ENCODE measurements around the gene RANBP1.
A peak's percentile ranks its signal among the peaks of the same experiment; 100 is the strongest.
"Not testable (repeated sequence)": the region's sequence is repeated elsewhere in the genome, so short reads cannot be mapped to it uniquely, and the experiment has no call there.

RANBP1 gene

DNA sequence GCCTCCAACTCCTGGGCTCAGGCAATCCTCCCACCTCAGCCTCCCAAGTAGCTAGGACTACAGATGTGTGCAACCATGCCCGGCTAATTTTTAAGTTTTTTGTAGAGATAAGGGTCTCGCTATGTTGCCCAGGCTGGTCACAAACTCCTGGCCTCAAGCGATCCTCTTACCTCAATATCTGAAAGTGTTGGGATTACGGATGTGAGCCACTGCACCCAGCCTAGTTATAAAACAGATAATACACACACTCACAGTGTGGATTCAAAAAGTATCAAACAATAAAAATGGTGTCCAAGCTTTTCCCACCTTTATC lies 35.3 kb downstream of the RANBP1 start:
- no peak for DNase-seq (ENCODE audit: low read depth)

GRCh38 chr22:20152464-20152890 lies 36.6 kb downstream of the RANBP1 start:
- no peak for DNase-seq (ENCODE audit: low read depth)

GRCh38 chr22:20153945-20154344 lies 38.0 kb downstream of the RANBP1 start:
- DNase-seq (ENCODE audit: low read depth) = peak; percentile 20

GRCh38 chr22:20154602-20155187 lies 38.8 kb downstream of the RANBP1 start:
- DNase-seq (ENCODE audit: low read depth) = no peak

DNA sequence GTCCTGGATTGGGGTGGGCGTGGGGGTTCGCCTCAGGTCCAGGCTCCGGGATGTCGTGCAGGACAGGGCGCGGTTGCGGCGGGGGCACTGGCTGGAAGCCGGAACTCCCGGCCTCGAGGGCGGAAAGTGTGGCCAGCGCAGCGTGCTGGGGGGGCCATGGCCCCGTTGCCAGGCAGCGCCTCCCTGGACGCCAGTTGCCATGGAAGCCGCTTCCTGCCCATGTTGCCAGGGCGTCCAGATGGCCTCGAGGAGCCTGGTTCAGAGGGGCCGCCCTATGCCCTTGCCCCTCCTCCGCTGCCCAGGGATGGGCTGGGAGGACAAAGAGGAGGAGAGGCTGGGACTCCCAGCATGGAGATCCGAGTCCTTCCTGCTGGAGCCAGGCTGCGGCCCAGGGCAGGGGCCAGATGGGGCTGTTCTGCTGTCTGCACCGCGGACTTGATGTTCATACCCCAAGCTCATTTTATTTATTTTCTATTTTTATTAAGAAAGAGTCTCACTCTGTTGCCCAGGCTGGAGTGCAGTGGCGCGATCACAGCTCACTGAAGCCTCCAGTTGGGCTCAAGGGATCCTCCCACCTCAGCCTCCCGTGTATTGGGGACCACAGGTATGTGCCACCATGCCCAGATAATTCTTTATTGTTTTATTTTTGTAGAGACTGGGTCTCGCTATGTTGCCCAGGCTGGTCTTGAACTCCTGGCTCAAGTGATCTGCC lies 39.6 kb downstream of the RANBP1 start:
- DNase-seq (ENCODE audit: low read depth) = peak; percentile 81

GRCh38 chr22:20156042-20156389 lies 40.1 kb downstream of the RANBP1 start:
- DNase-seq (ENCODE audit: low read depth) = no peak

DNA sequence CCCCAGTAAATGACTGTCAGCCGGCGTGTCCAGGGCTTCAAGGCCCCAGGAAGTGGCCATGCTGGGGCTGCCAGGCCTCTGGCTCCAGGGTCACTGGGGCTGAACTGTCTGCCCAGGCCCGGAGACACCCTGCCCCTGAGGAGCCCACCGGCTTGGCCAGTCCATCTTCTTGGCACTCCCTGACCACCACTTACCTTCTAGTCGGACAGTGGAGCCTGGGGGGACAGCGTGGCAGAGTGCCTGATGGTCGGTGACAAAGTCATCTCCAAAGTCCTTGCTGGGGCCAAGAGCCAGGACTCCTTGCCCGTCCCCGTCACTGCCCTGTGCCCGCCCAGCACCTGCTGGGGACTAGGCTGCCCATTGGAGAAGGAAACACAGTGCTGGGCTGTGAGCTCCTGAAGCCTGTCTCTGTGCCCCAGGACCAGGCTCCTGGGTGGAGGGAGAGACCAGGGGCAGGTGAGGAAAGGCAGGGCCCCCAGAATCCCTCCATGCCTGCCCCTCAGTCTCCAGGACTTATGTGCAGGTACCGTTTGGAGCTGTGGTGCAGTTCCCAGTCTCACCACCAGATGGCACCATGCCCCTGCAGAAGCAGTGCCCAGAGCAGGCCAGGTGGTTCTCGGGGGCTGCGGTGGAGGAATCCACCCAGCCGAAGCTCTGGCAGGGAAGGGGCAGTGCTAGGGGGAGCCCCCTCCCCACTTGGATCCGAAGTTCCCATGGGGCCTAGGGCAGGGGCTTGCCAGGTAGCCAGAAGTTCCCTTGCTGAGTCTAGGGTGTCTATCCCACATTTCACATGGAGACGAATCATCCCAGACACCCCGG lies 40.9 kb downstream of the RANBP1 start:
- peak; percentile 59 for DNase-seq (ENCODE audit: low read depth)

DNA sequence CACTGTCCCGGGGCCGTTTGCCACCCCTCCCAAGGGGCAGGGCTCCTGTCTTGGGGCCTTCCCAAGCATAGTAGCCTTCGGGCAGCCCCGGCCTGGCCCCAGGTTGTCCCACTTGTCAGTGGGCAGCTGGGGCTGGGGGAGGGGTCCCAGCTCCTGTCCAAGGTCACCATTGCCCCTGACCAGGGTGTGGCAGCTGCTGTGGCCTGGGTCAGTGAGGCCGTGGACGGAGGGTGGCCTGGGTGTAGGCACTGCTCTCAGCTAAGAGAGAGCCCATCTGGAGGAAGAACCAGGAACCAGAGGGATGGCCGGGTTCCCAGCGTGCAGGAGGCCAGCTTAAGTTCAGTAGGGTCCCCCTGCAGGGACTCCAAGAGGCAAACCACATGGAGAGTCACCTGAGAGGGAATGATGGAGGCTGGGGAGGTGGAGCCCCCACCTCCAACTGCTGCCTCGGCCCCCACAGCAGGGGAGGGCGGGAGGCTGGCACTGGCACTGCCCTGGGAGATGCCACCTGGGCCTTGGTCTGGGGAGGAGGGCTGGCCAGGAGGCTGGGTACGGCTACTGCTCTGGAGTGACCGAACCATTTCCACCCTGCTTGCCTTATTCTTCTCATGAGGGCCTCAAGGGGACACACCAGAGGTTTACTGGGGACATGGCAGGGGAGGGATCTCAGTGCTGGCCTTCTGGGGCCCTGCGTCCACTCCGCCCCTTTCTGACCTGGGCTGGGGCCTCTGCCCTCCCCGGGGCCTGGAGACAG lies 41.7 kb downstream of the RANBP1 start:
- DNase-seq (ENCODE audit: low read depth) = no peak

DNA sequence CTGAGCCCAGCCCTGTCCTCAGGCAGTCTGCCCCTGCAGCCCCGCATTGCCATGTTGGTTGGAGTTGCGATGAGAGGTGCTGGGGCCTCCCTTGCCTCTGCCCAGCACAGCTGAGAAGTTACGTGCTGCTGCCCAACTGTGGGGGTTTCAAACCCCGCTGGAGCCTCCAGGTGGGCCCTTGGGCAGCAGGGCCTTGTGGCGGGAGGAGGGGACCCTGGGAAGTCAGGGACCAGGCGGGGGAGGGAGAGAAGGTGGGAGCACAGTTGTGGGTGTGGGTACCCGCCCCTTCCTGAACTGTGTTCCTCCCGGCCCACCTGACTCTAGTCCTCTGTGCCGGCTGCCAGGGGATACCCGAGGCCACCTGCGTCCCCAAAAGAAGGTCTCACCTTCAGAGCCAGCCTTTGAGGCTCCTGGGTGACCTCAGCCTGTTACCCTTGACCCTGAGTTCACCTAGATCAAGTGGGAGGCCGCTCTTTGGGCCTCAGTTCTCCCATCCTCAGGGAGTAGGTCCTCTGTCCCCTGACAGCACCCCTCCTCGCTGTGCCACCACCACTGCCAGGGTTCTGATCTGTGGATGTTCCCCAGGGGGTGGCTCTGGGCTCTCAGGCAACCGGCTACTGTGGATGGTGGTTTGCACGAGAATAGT lies 42.6 kb downstream of the RANBP1 start:
- DNase-seq (ENCODE audit: low read depth) = no peak

DNA sequence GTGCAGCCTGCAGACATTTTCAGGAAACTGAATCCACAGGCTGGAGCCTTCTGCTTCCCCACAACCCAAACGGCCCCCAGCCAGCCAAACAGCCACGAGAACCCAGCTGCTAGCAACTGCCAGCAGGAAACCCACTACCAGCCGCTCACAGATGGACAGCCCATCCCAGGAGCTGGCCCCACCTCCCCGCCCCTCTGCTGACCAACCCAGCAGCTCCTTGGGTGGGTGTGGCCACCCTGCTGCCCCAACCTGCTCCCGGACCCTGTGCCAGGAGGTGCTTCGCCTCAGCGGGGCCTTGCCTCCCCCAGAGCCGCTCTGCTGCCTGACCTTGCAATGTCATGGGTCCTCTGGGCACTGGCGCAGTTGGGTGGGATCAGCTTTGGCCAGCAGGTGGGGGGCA lies 43.2 kb downstream of the RANBP1 start:
- no peak for DNase-seq (ENCODE audit: low read depth)

DNA sequence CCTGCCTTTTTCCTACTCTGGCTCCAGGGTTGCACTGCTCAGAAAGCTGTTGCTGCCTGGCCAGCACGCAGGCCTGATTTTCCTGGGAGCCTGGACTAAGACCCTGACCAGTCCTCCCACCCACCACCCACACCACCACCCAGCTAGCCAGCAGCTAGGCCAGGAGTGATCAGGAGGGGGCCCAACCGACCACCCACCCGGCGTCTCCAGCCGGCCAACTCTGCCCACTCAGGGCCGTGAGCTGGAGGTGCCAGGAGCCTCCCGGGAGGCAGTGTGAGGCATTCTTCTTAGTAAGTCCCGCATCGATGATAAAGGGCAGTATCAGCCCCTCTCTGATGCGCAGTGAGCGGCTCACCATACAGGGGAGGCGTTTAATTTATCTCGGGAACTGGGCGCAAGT lies 43.6 kb downstream of the RANBP1 start:
- DNase-seq (ENCODE audit: low read depth) = not testable (repeated sequence)

DNA sequence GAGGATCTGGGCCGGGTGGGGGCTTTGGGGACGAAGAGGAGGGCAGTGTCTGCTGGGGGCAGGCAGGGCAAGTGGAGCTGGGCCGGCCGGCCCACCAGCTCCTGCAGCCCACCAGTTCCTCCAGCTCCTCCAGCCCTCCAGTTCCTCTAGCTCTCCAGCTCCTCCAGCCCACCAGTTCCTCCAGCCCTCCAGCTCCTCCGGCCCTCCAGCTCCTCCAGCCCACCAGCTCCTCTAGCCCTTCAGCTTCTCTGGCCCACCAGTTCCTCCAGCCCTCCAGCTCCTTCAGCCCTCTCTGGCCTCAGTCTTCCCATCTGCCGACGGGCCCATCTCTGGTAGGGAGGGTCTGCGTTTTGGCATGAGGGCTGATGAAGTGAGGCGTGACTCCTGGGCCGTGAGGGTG lies 44.1 kb downstream of the RANBP1 start:
- no peak for DNase-seq (ENCODE audit: low read depth)

- DNase-seq (ENCODE audit: low read depth) = no peak
These were observed 49.0 kb downstream of the RANBP1 start for GRCh38 chr22:20164863-20165262.

DNA sequence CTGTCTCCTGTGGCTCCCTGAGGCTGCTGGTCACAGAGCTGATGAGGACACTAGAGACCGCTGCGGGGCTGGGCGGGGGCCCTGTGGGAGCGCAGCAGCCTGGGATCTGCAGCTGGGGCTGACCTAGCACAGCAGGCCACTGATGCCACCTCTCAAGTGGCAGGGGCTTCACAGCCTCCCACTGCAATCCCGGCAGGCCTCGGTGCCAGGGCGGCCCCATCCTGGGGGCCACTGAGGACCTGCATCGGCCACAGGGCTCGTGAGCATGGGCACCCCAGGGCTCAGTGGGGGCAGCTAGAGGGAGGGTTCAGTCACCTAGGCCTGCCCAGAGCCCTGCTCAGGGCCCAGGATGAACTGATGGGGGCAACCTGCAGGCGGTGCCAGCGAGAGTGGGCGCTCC lies 49.5 kb downstream of the RANBP1 start:
- no peak for DNase-seq (ENCODE audit: low read depth)

- no peak for DNase-seq (ENCODE audit: low read depth)
These were observed 50.0 kb downstream of the RANBP1 start for GRCh38 chr22:20165913-20166312.

DNA sequence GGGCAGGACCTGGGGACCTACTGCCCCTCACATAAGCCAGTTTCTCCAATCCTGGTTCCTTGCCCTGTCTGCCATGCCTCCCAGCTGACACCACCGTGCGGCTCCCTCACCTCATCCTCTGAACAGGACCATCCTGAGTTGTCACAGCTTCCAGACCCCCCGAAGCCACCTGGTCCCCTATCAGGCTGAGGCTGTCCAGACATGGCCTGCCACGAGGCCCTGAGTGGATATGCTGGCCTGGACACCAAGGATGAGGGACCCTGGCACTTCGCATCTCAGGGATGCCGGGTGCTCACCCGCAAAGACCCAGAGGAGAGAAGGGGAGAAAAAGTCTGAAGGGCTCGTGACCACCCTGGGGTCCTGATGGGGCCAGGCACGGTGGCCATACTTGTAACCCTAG lies 50.8 kb downstream of the RANBP1 start:
- no peak for DNase-seq (ENCODE audit: low read depth)

GRCh38 chr22:20167643-20168322 lies 51.9 kb downstream of the RANBP1 start:
- no peak for DNase-seq (ENCODE audit: low read depth)

DNA sequence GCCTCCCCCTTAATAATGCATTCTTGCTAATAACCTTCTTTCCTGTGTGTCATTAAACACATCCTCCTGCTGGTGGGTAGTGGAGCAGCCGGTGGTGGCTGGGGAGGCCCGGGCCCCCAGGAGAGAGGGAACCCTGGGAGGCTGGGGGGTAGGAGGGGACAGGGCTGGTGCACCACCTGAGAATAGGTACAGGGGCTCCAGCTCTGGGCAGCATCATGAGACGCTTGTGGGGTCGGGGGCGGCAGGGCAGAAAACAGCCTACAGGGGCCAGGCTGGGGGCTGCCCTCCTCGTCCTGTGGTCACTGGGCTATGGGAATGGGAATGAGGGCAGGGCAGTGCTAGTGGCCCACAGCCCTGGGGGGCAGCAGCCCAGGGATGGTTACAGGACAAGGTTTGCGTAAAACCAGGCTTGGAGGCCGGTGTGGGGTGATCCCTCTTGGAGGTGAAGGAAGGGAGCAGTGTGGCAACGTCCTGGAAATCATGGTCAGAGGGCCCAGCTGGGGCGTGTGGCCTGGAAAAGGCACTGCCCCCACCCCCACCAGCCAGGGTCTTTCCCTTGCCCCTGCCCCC lies 53.4 kb downstream of the RANBP1 start:
- DNase-seq (ENCODE audit: low read depth) = no peak

GRCh38 chr22:20170170-20170569 lies 54.3 kb downstream of the RANBP1 start:
- DNase-seq (ENCODE audit: low read depth) = no peak

DNA sequence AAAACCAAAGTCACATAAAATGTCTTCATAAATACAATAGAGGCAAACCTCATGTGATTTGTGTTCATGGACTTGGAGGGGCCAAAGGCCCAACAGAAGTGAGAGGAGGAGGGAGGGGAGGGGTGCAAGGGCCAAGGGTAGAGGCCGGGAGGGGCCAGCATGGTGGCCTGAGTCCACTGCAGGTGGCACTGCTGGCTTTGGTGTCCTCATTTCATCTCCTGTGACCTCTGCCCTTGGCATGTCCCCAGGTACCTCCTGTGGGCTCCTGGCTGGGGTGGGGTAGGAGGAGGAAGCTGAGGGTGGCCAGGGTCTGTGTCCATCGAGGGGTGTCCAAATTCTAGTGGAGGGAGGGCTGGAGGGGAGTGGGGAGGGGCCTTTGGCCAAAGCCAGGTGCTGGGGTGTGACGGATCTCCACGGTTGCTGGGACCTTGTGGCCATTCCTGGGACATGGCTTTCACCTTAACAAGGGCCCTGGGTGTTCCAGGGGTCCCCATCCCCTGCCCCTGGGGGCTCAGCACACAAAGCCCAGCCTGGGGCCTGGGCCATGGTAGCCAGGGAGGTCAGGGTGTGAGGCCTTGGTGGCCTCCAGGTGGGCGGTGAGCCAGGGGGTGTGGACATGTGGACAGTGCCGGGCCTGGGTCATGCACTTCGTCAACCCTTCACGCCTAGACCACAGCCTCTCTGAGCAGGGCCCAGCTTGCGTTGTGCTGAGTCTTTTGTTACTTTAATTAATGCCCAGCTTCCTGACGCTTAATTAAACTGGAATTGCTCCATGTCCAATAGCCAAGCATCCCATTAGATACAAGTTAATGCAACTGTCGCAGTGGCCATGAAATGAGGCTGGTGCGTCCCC lies 55.6 kb downstream of the RANBP1 start:
- DNase-seq (ENCODE audit: low read depth) = no peak
